Testis (tissue), 3 donors: ENCODE measurements around the gene CDC42SE2. TPM values are rescaled to one million over a fixed set of nuclear protein-coding genes. Genes with fewer than 3 reads are reported as not detected.

Source experiments
- DNase-seq: peaks from one replicate; pipeline ENCODE4 v3.0.0-alpha.2; 2019
- H3K27ac ChIP-seq, 2 donors: fragments of 200-600 bp; sonication (generic); one replicate each; pipeline ENCODE4 v1.5.1; 2019
- H3K27me3 ChIP-seq: fragments of 200-600 bp; sonication (generic); one replicate; pipeline ENCODE4 v1.5.1; 2019
- H3K36me3 ChIP-seq: fragments of 200-600 bp; sonication (generic); one replicate; pipeline ENCODE4 v1.5.1; 2017; ENCODE audit warnings: low read depth; ENCODE audit errors: missing control alignments
- H3K4me1 ChIP-seq: fragments of 200-600 bp; sonication (generic); one replicate; pipeline ENCODE4 v1.5.1; 2019
- H3K4me3 ChIP-seq, 2 donors: fragments of 200-600 bp; sonication (generic); one replicate each; pipeline ENCODE4 v1.5.1; 2017 to 2019
- H3K9me3 ChIP-seq: fragments of 200-600 bp; sonication (generic); one replicate; pipeline ENCODE4 v1.5.1; 2017
- POLR2A ChIP-seq: fragments of 450-650 bp; IDR thresholded peaks from one replicate; pipeline ENCODE4 v1.6.1; 2017; ENCODE audit warnings: antibody characterized with exemption, mild to moderate bottlenecking, moderate library complexity
- WGBS, 2 donors: methylation state at CpG; one replicate each; pipeline ENCODE4 v1.1.5; 2018; 5-methylcytosine and 5-hydroxymethylcytosine counted together
- intact Hi-C: fragments of 100-400 bp; cut with DNase I; formaldehyde crosslinking; loops from one replicate; pipeline ENCODE4 v1.15.1; 2023; ENCODE audit warnings: low total_unique reads
- polyA plus RNA-seq: library from polyadenylated mRNA; stranded (reverse); fragments of 350-450 nt; fragmentation: Illumina TruSeq; extraction: RNeasy Lipid Tissue Mini Kit (QIAGEN cat#74804); gene quantifications from one replicate; pipeline ENCODE4 v1.2.3, GENCODE V29; 2014; ENCODE audit warnings: low read depth, low replicate concordance; ENCODE audit not compliant: insufficient read depth
- total RNA-seq, 2 donors: library from RNA; depleted of rRNA; stranded (reverse); fragments of >200 nt; gene quantifications; one replicate each; pipeline ENCODE4 v1.2.3, GENCODE V29; 2016
- TF ChIP-seq, protein P1 (sequence below), 3 experiments: fragments of 450-650 bp in 2 of 3; fragments of 200-600 bp in 1 of 3; sonication (generic) in 1 of 3; IDR thresholded peaks; one replicate each; pipeline ENCODE4 v1.5.1; 2016 to 2019; ENCODE audit warnings: antibody characterized with exemption in 3 of 3, mild to moderate bottlenecking in 2 of 3, moderate library complexity in 1 of 3

CDC42SE2 gene
- total and polyA plus RNA-seq, 3 donors from 2014 or later: 57.6 to 72.8 (median 67.1) TPM

DNA sequence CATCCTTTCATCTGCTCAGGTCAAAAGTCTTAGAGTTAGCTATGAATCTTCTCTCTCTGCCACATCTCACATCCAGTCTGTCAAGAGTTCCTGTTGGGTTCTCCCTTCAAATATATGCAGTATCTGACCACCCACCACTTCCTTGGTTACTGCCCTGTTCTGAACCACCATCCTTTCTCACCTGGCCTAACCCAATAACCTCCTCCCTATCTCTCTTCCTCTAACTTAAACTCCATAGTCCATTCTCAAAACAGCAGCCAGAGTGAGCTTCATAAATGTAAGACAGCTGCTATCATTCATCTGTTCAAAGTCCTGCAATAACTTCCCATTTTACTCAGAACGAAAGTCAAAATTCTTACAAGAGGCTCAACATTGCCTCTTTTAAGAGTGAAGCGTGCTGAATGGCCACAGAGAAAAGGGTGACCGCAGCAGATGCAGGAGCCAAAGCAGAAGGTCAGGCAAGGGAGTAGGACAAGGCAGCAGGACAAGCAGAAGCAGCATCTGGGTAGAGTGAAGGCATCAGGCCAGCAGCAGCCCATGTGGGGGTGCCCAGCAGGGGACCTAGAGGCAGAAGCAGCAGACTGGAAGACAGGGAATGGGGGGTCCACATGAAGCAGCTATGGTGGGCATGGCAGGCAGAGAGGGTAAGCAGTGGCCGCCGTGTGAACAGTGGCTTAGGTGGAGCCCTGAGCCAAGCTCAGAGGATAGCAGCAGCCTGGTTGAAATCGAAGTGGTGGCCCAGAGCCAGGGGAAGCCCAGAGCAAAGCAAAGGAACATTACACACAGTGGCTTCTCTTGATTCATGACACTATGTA, 39.3 kb upstream of the CDC42SE2 start:
- 58 to 75% methylated on average over 6 of the region's 6 CpGs for WGBS, 2 donors
- intact Hi-C loops: no loop called here
- peak; percentile 77 for DNase-seq
- no peaks in the 10 kb centered on the region for H3K27me3 ChIP-seq
- peak overlapping the region; percentile 35 to 70 for H3K27ac ChIP-seq
- no peak for TF ChIP-seq POLR2A
- TF ChIP-seq, protein P1, sequence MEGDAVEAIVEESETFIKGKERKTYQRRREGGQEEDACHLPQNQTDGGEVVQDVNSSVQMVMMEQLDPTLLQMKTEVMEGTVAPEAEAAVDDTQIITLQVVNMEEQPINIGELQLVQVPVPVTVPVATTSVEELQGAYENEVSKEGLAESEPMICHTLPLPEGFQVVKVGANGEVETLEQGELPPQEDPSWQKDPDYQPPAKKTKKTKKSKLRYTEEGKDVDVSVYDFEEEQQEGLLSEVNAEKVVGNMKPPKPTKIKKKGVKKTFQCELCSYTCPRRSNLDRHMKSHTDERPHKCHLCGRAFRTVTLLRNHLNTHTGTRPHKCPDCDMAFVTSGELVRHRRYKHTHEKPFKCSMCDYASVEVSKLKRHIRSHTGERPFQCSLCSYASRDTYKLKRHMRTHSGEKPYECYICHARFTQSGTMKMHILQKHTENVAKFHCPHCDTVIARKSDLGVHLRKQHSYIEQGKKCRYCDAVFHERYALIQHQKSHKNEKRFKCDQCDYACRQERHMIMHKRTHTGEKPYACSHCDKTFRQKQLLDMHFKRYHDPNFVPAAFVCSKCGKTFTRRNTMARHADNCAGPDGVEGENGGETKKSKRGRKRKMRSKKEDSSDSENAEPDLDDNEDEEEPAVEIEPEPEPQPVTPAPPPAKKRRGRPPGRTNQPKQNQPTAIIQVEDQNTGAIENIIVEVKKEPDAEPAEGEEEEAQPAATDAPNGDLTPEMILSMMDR (IDR thresholded peaks at IDR 0.05): no peak
- H3K36me3 ChIP-seq: no peaks in the 10 kb centered on the region
- peaks cover 8% of the 10 kb centered on the region for H3K4me1 ChIP-seq
- no peak overlapping the region for H3K4me3 ChIP-seq
- H3K9me3 ChIP-seq: no peaks in the 10 kb centered on the region

DNA sequence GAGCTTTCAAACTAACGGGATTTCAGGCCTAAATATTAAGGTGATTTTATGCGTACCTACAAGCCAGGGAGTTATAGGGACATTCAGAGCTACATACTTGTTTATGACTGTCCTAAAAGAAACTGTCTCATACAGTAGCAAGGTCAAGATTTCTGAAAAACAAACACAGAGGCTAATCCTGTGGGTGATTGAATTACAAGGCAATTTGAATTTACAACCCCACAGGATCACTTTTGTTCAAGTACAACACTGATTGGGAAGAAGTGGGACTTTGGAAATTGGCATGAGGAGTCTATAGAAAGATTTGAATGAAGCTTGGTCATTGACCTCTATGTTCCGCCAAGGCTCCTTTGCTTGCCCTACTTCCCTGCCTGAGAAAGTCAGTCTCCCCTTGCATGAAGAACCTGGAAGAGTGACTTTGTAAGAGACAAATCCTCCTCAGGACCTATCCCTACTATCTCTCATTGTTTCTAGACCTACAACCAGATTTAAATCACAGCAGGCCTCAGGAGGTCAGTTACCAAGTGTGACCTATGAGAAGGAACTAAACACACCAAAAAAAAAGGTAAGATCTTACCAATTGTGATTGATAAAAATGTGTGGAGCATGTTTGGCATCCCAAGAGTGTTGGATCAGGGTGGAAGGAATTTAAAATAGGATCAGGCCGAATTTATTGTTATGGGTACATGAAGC, 38.4 kb upstream of the CDC42SE2 start:
- peak overlapping the region; percentile 35 to 70 for H3K27ac ChIP-seq

DNA sequence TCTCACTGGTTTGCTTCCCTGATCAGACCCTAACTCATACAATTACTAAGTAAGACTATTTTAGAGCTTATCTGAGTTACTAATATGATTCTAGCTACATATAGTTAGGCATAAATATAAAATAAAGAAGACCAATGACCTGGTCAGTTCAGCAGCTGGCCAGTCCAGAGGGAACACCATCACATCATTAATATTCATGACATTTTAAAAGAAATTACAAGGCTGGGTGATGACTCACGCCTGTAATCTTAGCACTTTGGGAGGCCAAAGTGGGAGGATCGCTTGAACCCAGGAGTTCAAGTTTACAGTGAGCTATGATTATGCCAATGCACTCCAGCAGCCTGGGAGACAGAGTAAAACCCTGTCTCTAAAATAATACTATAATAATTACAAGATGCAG, 37.0 kb upstream of the CDC42SE2 start:
- Histone ChIP-seq H3K4me1 (peaks cover 8% of the 10 kb centered on the region), H3K27ac (no peak overlapping the region), H3K36me3 (no peaks in the 10 kb centered on the region), H3K27me3 (no peaks in the 10 kb centered on the region), H3K4me3 (no peak overlapping the region), H3K9me3 (no peaks in the 10 kb centered on the region)
- no peak for TF ChIP-seq POLR2A
- TF ChIP-seq, protein P1 (IDR thresholded peaks at IDR 0.05): no peak
- DNase-seq: no peak
- intact Hi-C loops: no loop called here
- WGBS, 2 donors: 70 to 83% methylated on average over 2 of the region's 2 CpGs

More for the DNA sequence above, 38.4 kb upstream of the CDC42SE2 start:
- intact Hi-C loops: no loop called here
- no peak for DNase-seq
- H3K4me3 ChIP-seq: no peak overlapping the region
- no peaks in the 10 kb centered on the region for H3K36me3 ChIP-seq
- peaks cover 8% of the 10 kb centered on the region for H3K4me1 ChIP-seq
- H3K27me3 ChIP-seq: no peaks in the 10 kb centered on the region
- 63 to 89% methylated on average over 4 of the region's 4 CpGs for WGBS, 2 donors
- H3K9me3 ChIP-seq: no peaks in the 10 kb centered on the region
- TF ChIP-seq POLR2A: no peak
- TF ChIP-seq, protein P1 (IDR thresholded peaks at IDR 0.05): no peak

DNA sequence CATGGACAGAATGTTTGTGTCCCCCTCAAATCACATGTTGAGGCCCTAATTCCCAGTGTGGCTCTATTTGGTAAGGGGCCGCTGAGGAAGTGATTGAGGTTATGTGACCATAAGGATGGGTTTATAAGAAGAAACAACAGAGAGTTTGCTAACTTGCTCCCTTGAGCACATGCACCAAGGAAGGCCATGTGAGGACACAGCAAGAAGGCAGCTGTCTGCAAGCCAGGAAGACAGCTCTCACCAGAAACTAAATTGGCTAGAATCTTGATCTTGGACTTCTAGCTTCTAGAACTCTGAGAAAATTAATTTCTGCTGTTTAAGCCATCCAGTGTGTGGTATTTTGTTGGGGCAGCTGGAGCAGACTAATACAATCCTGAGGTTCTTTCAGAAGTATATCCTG, 35.2 kb upstream of the CDC42SE2 start:
- Histone ChIP-seq H3K4me1 (peaks cover 8% of the 10 kb centered on the region), H3K36me3 (no peaks in the 10 kb centered on the region), H3K27ac (no peak overlapping the region), H3K27me3 (no peaks in the 10 kb centered on the region), H3K4me3 (no peak overlapping the region), H3K9me3 (no peaks in the 10 kb centered on the region)
- peak; percentile 26 for DNase-seq
- WGBS, 2 donors: 80 to 86% methylated on average over 1 of the region's 1 CpG
- intact Hi-C loops: no loop called here
- no peak for TF ChIP-seq POLR2A
- TF ChIP-seq, protein P1 (IDR thresholded peaks at IDR 0.05): no peak
